NCI-H2107 (cell line): Measurements from ENCODE around the gene TERB1.

ENCODE experiments used
- DNase-seq: peaks from one replicate; lab custom pipeline; 2025; lab: John Stamatoyannopoulos, UW

TERB1 gene

DNA sequence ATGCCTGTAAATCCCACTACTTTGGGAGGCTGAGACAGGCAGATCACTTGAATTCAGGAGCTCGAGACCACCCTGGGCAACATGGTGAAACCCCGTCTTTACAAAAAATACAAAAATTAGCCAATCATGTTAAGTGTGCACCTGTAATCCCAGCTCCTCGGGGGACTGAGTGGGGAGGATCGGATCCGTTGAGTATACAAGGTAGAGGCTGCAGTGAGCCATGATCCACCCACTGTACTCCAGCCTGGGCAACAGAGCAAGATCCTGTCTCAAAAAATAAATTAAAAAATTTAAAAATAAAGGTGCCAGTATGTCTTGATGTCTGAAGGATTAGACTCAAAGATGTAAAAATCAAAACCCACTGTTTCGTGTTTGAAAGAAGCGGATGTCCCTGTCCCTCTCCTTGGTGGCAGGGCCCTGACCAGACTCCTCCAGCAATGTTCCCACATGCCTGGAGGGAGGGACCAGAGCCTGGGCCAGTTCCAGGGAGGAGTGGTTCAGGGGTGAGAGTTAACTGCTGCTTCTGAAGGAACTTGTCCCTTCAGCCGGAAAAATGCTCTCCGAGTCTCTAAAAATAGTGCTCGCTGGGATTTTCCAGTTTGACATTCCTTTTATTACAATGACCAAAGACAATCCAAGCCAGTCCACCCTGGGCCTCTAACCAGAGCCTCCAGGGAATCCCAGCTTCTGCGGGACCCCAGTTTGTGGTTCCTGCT, 95.4 kb downstream of the TERB1 start:
- DNase-seq = no peak
